HepG2 (cell line): ENCODE results near the gene TSNAXIP1. TPM values are rescaled to one million over a fixed set of nuclear protein-coding genes. Genes with fewer than 3 reads are reported as not detected.
A peak's percentile ranks its signal among the peaks of the same experiment; 100 is the strongest.

ENCODE experiments used
- AKAP8 ChIP-seq: sonication (generic); formaldehyde crosslinking; IDR thresholded peaks from 2 replicates; pipeline ENCODE4 v1.5.1; 2020; ENCODE audit warnings: mild to moderate bottlenecking, missing genetic modification reagents
- BORCS8-MEF2B ChIP-seq: sonication (generic); formaldehyde crosslinking; IDR thresholded peaks from 2 replicates; pipeline ENCODE4 v1.8.0; 2022; ENCODE audit warnings: mild to moderate bottlenecking, missing genetic modification reagents
- FOSL2 ChIP-seq: sonication (generic); formaldehyde crosslinking; IDR thresholded peaks from 2 replicates; pipeline ENCODE4 v1.4.0; 2020; ENCODE audit warnings: missing genetic modification reagents
- FOXO1 ChIP-seq: sonication (generic); formaldehyde crosslinking; IDR thresholded peaks from 2 replicates; pipeline ENCODE4 v1.4.0; 2020; ENCODE audit warnings: missing genetic modification reagents
- GABPB1 ChIP-seq: IDR thresholded peaks from 2 replicates; pipeline ENCODE4 v1.6.1; 2016; ENCODE audit warnings: mild to moderate bottlenecking, missing genetic modification reagents, moderate library complexity, missing compliant biosample characterization
- ISL2 ChIP-seq: sonication (generic); formaldehyde crosslinking; IDR thresholded peaks from 2 replicates; pipeline ENCODE4 v1.5.0; 2020; ENCODE audit warnings: missing genetic modification reagents
- KAT7 ChIP-seq: IDR thresholded peaks from 2 replicates; pipeline ENCODE4 v1.6.1; 2018; ENCODE audit warnings: borderline replicate concordance, missing compliant biosample characterization
- KAT8 ChIP-seq: IDR thresholded peaks from 2 replicates; pipeline ENCODE4 v1.6.1; 2016; ENCODE audit warnings: missing genetic modification reagents, missing compliant biosample characterization
- MXD4 ChIP-seq: IDR thresholded peaks from 2 replicates; pipeline ENCODE4 v1.6.1; 2016; ENCODE audit warnings: mild to moderate bottlenecking, missing biosample characterization, missing genetic modification reagents
- MXI1 ChIP-seq: IDR thresholded peaks from 3 replicates; pipeline ENCODE4 v1.6.1; 2012; ENCODE audit warnings: low read depth, low read length, inconsistent platforms, borderline replicate concordance
- NR2C2 ChIP-seq: sonication (generic); formaldehyde crosslinking; IDR thresholded peaks from 2 replicates; pipeline ENCODE4 v1.4.0; 2020; ENCODE audit warnings: missing genetic modification reagents, mild to moderate bottlenecking, moderate library complexity, borderline replicate concordance
- NR2F1 ChIP-seq, 2 experiments: fragments of 450-650 bp in 1 of 2; formaldehyde crosslinking in 1 of 2; IDR thresholded peaks; 2 replicates each; pipeline versions ENCODE4 v1.5.0 to v1.6.1; 2016 to 2020; ENCODE audit warnings: mild to moderate bottlenecking in 1 of 2, missing compliant biosample characterization in 1 of 2, missing genetic modification reagents in 1 of 2, moderate library complexity in 1 of 2
- POGZ ChIP-seq: sonication (generic); formaldehyde crosslinking; IDR thresholded peaks from 2 replicates; pipeline ENCODE4 v1.4.0; 2020; ENCODE audit warnings: mild to moderate bottlenecking, missing genetic modification reagents
- RFX3 ChIP-seq: IDR thresholded peaks from 2 replicates; pipeline ENCODE4 v1.6.1; 2016; ENCODE audit warnings: missing biosample characterization, missing genetic modification reagents
- RORA ChIP-seq: sonication (generic); formaldehyde crosslinking; IDR thresholded peaks from 2 replicates; pipeline ENCODE4 v1.5.0; 2020; ENCODE audit warnings: mild to moderate bottlenecking, missing genetic modification reagents, moderate library complexity
- SIX1 ChIP-seq: sonication (generic); formaldehyde crosslinking; IDR thresholded peaks from 2 replicates; pipeline ENCODE4 v1.4.0; 2020; ENCODE audit warnings: missing genetic modification reagents, borderline replicate concordance
- SMAD3 ChIP-seq: sonication (generic); formaldehyde crosslinking; IDR thresholded peaks from 2 replicates; pipeline ENCODE4 v1.4.0; 2020; ENCODE audit warnings: missing genetic modification reagents
- SP140L ChIP-seq: sonication (generic); formaldehyde crosslinking; IDR thresholded peaks from 2 replicates; pipeline ENCODE4 v1.4.0; 2020; ENCODE audit warnings: missing genetic modification reagents, borderline replicate concordance
- SRF ChIP-seq: IDR thresholded peaks from 2 replicates; pipeline ENCODE4 v1.6.1; 2011; ENCODE audit warnings: mild to moderate bottlenecking, low read depth, low read length, moderate library complexity
- TAF15 ChIP-seq: fragments of 200-400 bp; formaldehyde crosslinking; IDR thresholded peaks from one replicate; pipeline ENCODE4 v1.6.1; 2018; ENCODE audit warnings: mild to moderate bottlenecking, low read depth, low read length; ENCODE audit not compliant: poor library complexity, severe bottlenecking
- TGIF2 ChIP-seq: IDR thresholded peaks from 2 replicates; pipeline ENCODE4 v1.6.1; 2016; ENCODE audit warnings: control low read depth, missing compliant biosample characterization
- U2AF1 ChIP-seq: fragments of 200-400 bp; formaldehyde crosslinking; optimal IDR thresholded peaks from 2 replicates; pipeline ENCODE3; 2017; ENCODE audit warnings: mild to moderate bottlenecking, low read depth, low read length
- WIZ ChIP-seq: sonication (generic); formaldehyde crosslinking; IDR thresholded peaks from 2 replicates; pipeline ENCODE4 v1.5.1; 2020; ENCODE audit warnings: mild to moderate bottlenecking, missing genetic modification reagents
- ZNF160 ChIP-seq: sonication (generic); formaldehyde crosslinking; IDR thresholded peaks from 2 replicates; pipeline ENCODE4 v1.8.0; 2022; ENCODE audit warnings: mild to moderate bottlenecking, inconsistent platforms, missing genetic modification reagents
- ZNF619 ChIP-seq: sonication (generic); formaldehyde crosslinking; IDR thresholded peaks from 2 replicates; pipeline ENCODE4 v1.4.0; 2020; ENCODE audit warnings: mild to moderate bottlenecking, missing genetic modification reagents
- ZNF790 ChIP-seq: sonication (generic); formaldehyde crosslinking; IDR thresholded peaks from 2 replicates; pipeline ENCODE4 v1.8.0; 2022; ENCODE audit warnings: missing genetic modification reagents, mild to moderate bottlenecking, borderline replicate concordance
- polyA plus RNA-seq, 8 experiments: library from polyadenylated mRNA; depleted of rRNA in 3 of 8; stranded (reverse) in 7 of 8; unstranded in 1 of 8; fragments of >200 nt; fragmentation: Illumina TruSeq in 4 of 8; extraction: Trizol in 4 of 8; gene quantifications; 2 replicates each; pipeline versions ENCODE4 v1.2.1 to v1.2.3, GENCODE V29; 2011 to 2016; ENCODE audit warnings: low read depth in 4 of 8, missing spikeins in 1 of 8, mixed read lengths in 1 of 8; ENCODE audit not compliant: insufficient read depth in 1 of 8
- total RNA-seq, 5 experiments: library from RNA; depleted of rRNA; stranded (reverse); fragments of >200 nt; fragmentation: Illumina TruSeq; extraction: Trizol; gene quantifications; 2 replicates each; pipeline ENCODE4 v1.2.3, GENCODE V29; 2016; ENCODE audit warnings: low read depth in 1 of 5
- TF ChIP-seq, protein P1 (sequence below): sonication (generic); formaldehyde crosslinking; IDR thresholded peaks from 2 replicates; pipeline ENCODE4 v1.9.0; 2021; ENCODE audit warnings: mild to moderate bottlenecking, missing genetic modification reagents

TSNAXIP1 gene
- total and polyA plus RNA-seq, 2 of the 13 experiments (the other 11 are each of a cell fraction or from before 2014, with no cell fraction given): 0.37 to 0.86 TPM

DNA sequence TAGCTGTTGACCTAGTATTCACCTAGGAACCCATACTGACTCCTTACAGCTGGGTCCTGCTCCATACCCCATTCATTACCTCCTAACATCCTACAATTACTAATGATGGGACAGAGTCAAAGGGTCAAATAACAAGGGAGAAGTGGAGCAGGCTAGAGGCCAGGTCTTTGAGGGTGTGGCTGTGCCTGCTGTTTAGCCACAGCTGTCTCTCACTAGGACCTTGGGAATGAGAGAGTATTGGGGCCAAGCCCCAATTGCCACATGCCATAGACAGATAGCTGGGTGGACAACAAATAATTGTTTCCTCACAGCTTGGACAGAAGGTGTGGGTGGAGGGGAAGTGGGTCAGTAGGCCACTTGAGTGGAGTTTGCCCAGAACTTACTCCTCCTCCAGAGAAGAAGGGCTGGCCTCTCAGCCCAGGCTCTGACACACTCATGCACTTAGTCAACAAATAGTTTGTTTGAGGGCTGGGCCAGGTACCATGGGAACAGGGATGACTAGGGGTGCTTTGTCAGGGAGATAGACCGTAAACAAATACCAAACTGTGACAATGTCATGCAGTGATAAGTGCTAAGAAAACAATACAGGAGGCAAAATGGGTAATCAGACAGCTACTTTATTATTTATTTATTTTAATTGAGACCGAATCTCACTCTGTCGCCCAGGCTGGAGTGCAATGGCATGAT lies 51.0 kb downstream of the TSNAXIP1 start (continued):
- TF ChIP-seq RFX3 (CRISPR knock-in tag) (peak; percentile 93), NR2F1 (CRISPR knock-in tag; IDR thresholded peaks at IDR 0.05) (peak; percentile 22 to 73; a peak in 2 of 4 replicates), ZNF790 (no peak), AKAP8 (CRISPR knock-in tag) (peak; percentile 76; the same call in 1 of the 2 replicates), FOXO1 (peak; percentile 82), MXD4 (peak; percentile 87; the same call in 1 of the 2 replicates), WIZ (CRISPR knock-in tag) (no peak), ZNF619 (no peak), SRF (0 out of 2 replicates have a peak, but pooled peaks have one; percentile 38), POGZ (no peak), SMAD3 (CRISPR knock-in tag) (peak; percentile 66; the same call in 1 of the 2 replicates), MXI1 (peak; percentile 98), NR2C2 (CRISPR knock-in tag) (peak; percentile 14; the same call in 1 of the 2 replicates), FOSL2 (CRISPR knock-in tag) (peak; percentile 87), TAF15 (no peak), KAT8 (0 out of 2 replicates have a peak, but pooled peaks have one; percentile 26), SIX1 (CRISPR knock-in tag) (no peak), BORCS8-MEF2B (CRISPR knock-in tag) (peak; percentile 23; the same call in 1 of the 2 replicates), ISL2 (no peak), U2AF1 (no peak), ZNF160 (CRISPR knock-in tag) (no peak), GABPB1 (CRISPR knock-in tag) (no peak), SP140L (CRISPR knock-in tag) (no peak), TGIF2 (peak; percentile 85), KAT7 (CRISPR knock-in tag) (no peak), RORA (CRISPR knock-in tag) (no peak)
- TF ChIP-seq, protein P1, sequence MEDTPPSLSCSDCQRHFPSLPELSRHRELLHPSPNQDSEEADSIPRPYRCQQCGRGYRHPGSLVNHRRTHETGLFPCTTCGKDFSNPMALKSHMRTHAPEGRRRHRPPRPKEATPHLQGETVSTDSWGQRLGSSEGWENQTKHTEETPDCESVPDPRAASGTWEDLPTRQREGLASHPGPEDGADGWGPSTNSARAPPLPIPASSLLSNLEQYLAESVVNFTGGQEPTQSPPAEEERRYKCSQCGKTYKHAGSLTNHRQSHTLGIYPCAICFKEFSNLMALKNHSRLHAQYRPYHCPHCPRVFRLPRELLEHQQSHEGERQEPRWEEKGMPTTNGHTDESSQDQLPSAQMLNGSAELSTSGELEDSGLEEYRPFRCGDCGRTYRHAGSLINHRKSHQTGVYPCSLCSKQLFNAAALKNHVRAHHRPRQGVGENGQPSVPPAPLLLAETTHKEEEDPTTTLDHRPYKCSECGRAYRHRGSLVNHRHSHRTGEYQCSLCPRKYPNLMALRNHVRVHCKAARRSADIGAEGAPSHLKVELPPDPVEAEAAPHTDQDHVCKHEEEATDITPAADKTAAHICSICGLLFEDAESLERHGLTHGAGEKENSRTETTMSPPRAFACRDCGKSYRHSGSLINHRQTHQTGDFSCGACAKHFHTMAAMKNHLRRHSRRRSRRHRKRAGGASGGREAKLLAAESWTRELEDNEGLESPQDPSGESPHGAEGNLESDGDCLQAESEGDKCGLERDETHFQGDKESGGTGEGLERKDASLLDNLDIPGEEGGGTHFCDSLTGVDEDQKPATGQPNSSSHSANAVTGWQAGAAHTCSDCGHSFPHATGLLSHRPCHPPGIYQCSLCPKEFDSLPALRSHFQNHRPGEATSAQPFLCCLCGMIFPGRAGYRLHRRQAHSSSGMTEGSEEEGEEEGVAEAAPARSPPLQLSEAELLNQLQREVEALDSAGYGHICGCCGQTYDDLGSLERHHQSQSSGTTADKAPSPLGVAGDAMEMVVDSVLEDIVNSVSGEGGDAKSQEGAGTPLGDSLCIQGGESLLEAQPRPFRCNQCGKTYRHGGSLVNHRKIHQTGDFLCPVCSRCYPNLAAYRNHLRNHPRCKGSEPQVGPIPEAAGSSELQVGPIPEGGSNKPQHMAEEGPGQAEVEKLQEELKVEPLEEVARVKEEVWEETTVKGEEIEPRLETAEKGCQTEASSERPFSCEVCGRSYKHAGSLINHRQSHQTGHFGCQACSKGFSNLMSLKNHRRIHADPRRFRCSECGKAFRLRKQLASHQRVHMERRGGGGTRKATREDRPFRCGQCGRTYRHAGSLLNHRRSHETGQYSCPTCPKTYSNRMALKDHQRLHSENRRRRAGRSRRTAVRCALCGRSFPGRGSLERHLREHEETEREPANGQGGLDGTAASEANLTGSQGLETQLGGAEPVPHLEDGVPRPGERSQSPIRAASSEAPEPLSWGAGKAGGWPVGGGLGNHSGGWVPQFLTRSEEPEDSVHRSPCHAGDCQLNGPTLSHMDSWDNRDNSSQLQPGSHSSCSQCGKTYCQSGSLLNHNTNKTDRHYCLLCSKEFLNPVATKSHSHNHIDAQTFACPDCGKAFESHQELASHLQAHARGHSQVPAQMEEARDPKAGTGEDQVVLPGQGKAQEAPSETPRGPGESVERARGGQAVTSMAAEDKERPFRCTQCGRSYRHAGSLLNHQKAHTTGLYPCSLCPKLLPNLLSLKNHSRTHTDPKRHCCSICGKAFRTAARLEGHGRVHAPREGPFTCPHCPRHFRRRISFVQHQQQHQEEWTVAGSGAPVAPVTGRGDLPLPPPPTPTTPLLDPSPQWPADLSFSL (CRISPR knock-in tag): no peak
